ENCODE results near the gene DYNC2LI1.

The DYNC2LI1 gene

GRCh38 chr2:43852196-43852730 is 78.4 kb downstream of the DYNC2LI1 start:
- H3K4me3 ChIP-seq, result no peak overlapping the region
- H3K27me3 ChIP-seq, result peaks cover 0 to 45% of the 10 kb centered on the region in 2 donors
- no peaks in the 10 kb centered on the region for H3K36me3 ChIP-seq
- no peak overlapping the region for H3K27ac ChIP-seq
- H3K4me1 ChIP-seq, result no peaks in the 10 kb centered on the region
- intact Hi-C loops (cut with DNase I; ENCODE audit: low total_unique reads), result no loop called here
- no peak for DNase-seq
- TF ChIP-seq CTCF (IDR thresholded peaks at IDR 0.05), result no peak
- H3K9me3 ChIP-seq, result no peaks in the 10 kb centered on the region

- Histone ChIP-seq H3K4me3 (no peak overlapping the region), H3K9me3 (no peaks in the 10 kb centered on the region), H3K27me3 (peaks cover 0 to 45% of the 10 kb centered on the region in 2 donors), H3K36me3 (no peaks in the 10 kb centered on the region), H3K27ac (no peak overlapping the region), H3K4me1 (no peaks in the 10 kb centered on the region)
- no peak for DNase-seq
- no peak for TF ChIP-seq CTCF (IDR thresholded peaks at IDR 0.05)
- intact Hi-C loops (cut with DNase I; ENCODE audit: low total_unique reads), result no loop called here
Observed at GRCh38 chr2:43853141-43854081, 79.6 kb downstream of the DYNC2LI1 start.

- Histone ChIP-seq H3K27me3 (peaks cover 0 to 52% of the 10 kb centered on the region in 2 donors), H3K9me3 (no peaks in the 10 kb centered on the region), H3K4me1 (no peaks in the 10 kb centered on the region), H3K4me3 (no peak overlapping the region), H3K36me3 (no peaks in the 10 kb centered on the region), H3K27ac (no peak overlapping the region)
- no peak for TF ChIP-seq CTCF (IDR thresholded peaks at IDR 0.05)
- no peak for DNase-seq
- intact Hi-C loops (cut with DNase I; ENCODE audit: low total_unique reads), result no loop called here
Observed at GRCh38 chr2:43854671-43855070, 80.8 kb downstream of the DYNC2LI1 start.

- no peak for TF ChIP-seq CTCF (IDR thresholded peaks at IDR 0.05)
- intact Hi-C loops (cut with DNase I; ENCODE audit: low total_unique reads), result no loop called here
- Histone ChIP-seq H3K27me3 (peaks cover 0 to 58% of the 10 kb centered on the region in 2 donors), H3K9me3 (no peaks in the 10 kb centered on the region), H3K4me3 (no peak overlapping the region), H3K27ac (no peak overlapping the region), H3K36me3 (no peaks in the 10 kb centered on the region), H3K4me1 (no peaks in the 10 kb centered on the region)
- DNase-seq, result no peak
Observed at GRCh38 chr2:43855292-43855691, 81.5 kb downstream of the DYNC2LI1 start.

Data from tibial artery (tissue), 4 donors.